PC-9 (cell line): ENCODE measurements around the gene TTLL8. TPM values are rescaled to one million over a fixed set of nuclear protein-coding genes. Genes with fewer than 3 reads are reported as not detected.
"Not testable (repeated sequence)": the region's sequence is repeated elsewhere in the genome, so short reads cannot be mapped to it uniquely, and the experiment has no call there.

Experiments
- BruUV-seq: library from RNA; stranded (reverse); fragments of 400-500 nt; replicated peaks from 2 replicates; lab custom pipeline; 2021; lab: Mats Ljungman, UMichigan
- CTCF ChIA-PET: fragments of 300-600 bp; sonication (Branson Sonifier 250); formaldehyde crosslinking; loops from one replicate; lab custom pipeline; 2022; ENCODE audit warnings: antibody characterized with exemption; lab: Charles Lee
- POLR2A ChIA-PET: fragments of 300-600 bp; sonication (Branson Sonifier 250); formaldehyde crosslinking; loops from one replicate; lab custom pipeline; 2022; ENCODE audit warnings: antibody characterized with exemption; ENCODE audit not compliant: unreplicated experiment; lab: Charles Lee
- DNase-seq, 2 experiments: peaks; one replicate each; pipeline versions ENCODE4 v3.0.0 to v3.0.0-alpha.2; 2015 to 2022; ENCODE audit warnings: mixed read lengths in 1 of 2
- H2AFZ ChIP-seq: fragments of 200-600 bp; sonication (generic); 2 replicates; pipeline ENCODE4 v1.8.1; 2017; ENCODE audit warnings: antibody characterized with exemption
- H3F3A ChIP-seq: fragments of 200-600 bp; sonication (generic); 2 replicates; pipeline ENCODE4 v1.8.1; 2017; ENCODE audit warnings: antibody characterized with exemption, mild to moderate bottlenecking, low read depth; ENCODE audit not compliant: insufficient read depth
- H3K27ac ChIP-seq: fragments of 200-600 bp; sonication (generic); 2 replicates; pipeline ENCODE4 v1.6.1; 2016; ENCODE audit warnings: mixed run types
- H3K27me3 ChIP-seq: fragments of 200-600 bp; sonication (generic); 2 replicates; pipeline ENCODE4 v1.6.1; 2016; ENCODE audit warnings: low read depth, mixed run types; ENCODE audit not compliant: insufficient read depth
- H3K36me3 ChIP-seq: fragments of 200-600 bp; sonication (generic); 2 replicates; pipeline ENCODE4 v1.6.1; 2016; ENCODE audit warnings: low read depth, mixed run types
- H3K4me1 ChIP-seq: fragments of 200-600 bp; sonication (generic); replicated peaks from 2 replicates; pipeline ENCODE4 v1.6.1; 2016; ENCODE audit warnings: mixed run types; ENCODE audit not compliant: insufficient read depth
- H3K4me2 ChIP-seq: fragments of 200-600 bp; sonication (generic); 2 replicates; pipeline ENCODE4 v1.6.1; 2017; ENCODE audit warnings: mixed run types
- H3K4me3 ChIP-seq: fragments of 200-600 bp; sonication (generic); 2 replicates; pipeline ENCODE4 v1.6.1; 2016; ENCODE audit warnings: mixed run types
- H3K79me2 ChIP-seq: fragments of 200-600 bp; sonication (generic); 2 replicates; pipeline ENCODE4 v1.6.1; 2017; ENCODE audit warnings: low read depth, mixed run types
- H3K9me2 ChIP-seq: fragments of 200-600 bp; sonication (generic); 2 replicates; pipeline ENCODE4 v1.8.1; 2017; ENCODE audit warnings: mild to moderate bottlenecking; ENCODE audit not compliant: insufficient read depth
- H3K9me3 ChIP-seq: fragments of 200-600 bp; sonication (generic); 2 replicates; pipeline ENCODE4 v1.8.1; 2016; ENCODE audit warnings: low read depth; ENCODE audit not compliant: insufficient read depth
- H4K20me1 ChIP-seq: fragments of 200-600 bp; sonication (generic); 2 replicates; pipeline ENCODE4 v1.8.1; 2017; ENCODE audit not compliant: insufficient read depth
- EZH2 ChIP-seq: fragments of 200-600 bp; sonication (generic); IDR thresholded peaks from 2 replicates; pipeline ENCODE4 v1.8.0; 2017; ENCODE audit warnings: antibody characterized with exemption, low read depth
- intact Hi-C: fragments of 100-400 bp; cut with micrococcal nuclease; formaldehyde crosslinking; loops from one replicate; pipeline ENCODE4 v1.10.0; 2022; ENCODE audit not compliant: unreplicated experiment
- total RNA-seq: library from RNA; stranded (reverse); gene quantifications from 2 replicates; pipeline ENCODE4 v1.2.3, GENCODE V29; 2021
- TF ChIP-seq, protein P1 (sequence below): fragments of 200-600 bp; sonication (generic); conservative IDR thresholded peaks from 2 replicates; pipeline ENCODE4 v1.6.1; 2017; ENCODE audit warnings: mixed run types, antibody characterized with exemption, mild to moderate bottlenecking, moderate library complexity

TTLL8 gene
- total RNA-seq, 1 experiment from 2014 or later: not detected

DNA sequence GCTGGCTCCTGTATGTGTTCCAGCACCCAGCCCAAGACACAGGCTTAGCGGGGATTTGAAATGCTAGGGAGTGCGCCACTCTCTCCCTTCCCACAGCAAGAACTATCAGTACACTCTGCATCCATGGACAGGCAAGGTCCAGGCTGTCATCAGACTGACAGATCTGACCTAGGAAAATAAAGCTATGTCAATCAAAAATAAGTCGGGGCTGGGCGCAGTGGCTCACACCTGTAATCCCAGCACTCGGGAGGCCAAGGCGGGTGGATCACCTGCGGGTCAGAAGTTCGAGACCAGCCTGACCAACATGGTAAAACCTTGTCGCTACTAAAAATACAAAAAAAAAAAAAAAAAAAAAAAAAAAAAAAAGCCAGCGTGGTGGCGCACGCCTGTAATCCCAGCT, 30.0 kb upstream of the TTLL8 start:
- POLR2A ChIA-PET: no interaction called here
- CTCF ChIA-PET: no interaction called here
- Histone ChIP-seq H3K4me3 (no peak overlapping the region), H3K4me2 (no peak overlapping the region), H4K20me1 (no peaks in the 10 kb centered on the region), H2AFZ (no peak overlapping the region), H3F3A (no peaks in the 10 kb centered on the region), H3K27me3 (peaks cover 41% of the 10 kb centered on the region), H3K9me3 (no peaks in the 10 kb centered on the region), H3K9me2 (no peaks in the 10 kb centered on the region), H3K79me2 (no peaks in the 10 kb centered on the region), H3K36me3 (no peaks in the 10 kb centered on the region), H3K27ac (no peak overlapping the region), H3K4me1 (no peaks in the 10 kb centered on the region)
- intact Hi-C loops: no loop called here
- BruUV-seq: no TSS peak
- DNase-seq: no peak
- no peak for TF ChIP-seq EZH2
- TF ChIP-seq, protein P1, sequence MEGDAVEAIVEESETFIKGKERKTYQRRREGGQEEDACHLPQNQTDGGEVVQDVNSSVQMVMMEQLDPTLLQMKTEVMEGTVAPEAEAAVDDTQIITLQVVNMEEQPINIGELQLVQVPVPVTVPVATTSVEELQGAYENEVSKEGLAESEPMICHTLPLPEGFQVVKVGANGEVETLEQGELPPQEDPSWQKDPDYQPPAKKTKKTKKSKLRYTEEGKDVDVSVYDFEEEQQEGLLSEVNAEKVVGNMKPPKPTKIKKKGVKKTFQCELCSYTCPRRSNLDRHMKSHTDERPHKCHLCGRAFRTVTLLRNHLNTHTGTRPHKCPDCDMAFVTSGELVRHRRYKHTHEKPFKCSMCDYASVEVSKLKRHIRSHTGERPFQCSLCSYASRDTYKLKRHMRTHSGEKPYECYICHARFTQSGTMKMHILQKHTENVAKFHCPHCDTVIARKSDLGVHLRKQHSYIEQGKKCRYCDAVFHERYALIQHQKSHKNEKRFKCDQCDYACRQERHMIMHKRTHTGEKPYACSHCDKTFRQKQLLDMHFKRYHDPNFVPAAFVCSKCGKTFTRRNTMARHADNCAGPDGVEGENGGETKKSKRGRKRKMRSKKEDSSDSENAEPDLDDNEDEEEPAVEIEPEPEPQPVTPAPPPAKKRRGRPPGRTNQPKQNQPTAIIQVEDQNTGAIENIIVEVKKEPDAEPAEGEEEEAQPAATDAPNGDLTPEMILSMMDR: no peak

DNA sequence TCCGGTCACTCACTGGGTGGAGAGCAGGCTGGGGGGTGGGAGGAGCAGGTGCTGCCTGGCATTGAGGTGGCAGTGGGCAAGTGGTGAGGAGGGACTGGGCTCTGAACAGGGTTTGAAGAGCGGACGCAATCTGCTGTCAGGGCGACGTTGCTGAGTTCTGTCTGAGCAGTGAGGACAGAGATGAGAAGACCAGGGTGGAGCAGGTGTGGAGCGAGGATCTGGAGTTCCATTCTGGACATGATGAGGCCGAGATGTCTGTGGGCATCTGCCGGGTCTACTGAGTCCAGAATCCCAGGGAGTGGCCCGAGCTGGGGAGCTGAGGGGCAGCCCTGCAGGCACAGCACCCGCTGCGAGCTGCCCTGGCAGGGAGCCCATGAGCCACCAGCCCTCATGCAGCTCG, 29.5 kb upstream of the TTLL8 start:
- Histone ChIP-seq H3K9me2 (no peaks in the 10 kb centered on the region), H3K4me3 (no peak overlapping the region), H3F3A (no peaks in the 10 kb centered on the region), H3K27me3 (peaks cover 37% of the 10 kb centered on the region), H3K4me1 (no peaks in the 10 kb centered on the region), H3K4me2 (no peak overlapping the region), H4K20me1 (no peaks in the 10 kb centered on the region), H3K79me2 (no peaks in the 10 kb centered on the region), H3K36me3 (no peaks in the 10 kb centered on the region), H3K9me3 (no peaks in the 10 kb centered on the region), H3K27ac (no peak overlapping the region), H2AFZ (no peak overlapping the region)
- BruUV-seq: no TSS peak
- TF ChIP-seq, protein P1: no peak
- no peak for TF ChIP-seq EZH2
- CTCF ChIA-PET: no interaction called here
- intact Hi-C loops: no loop called here
- no peak for DNase-seq
- POLR2A ChIA-PET: no interaction called here

DNA sequence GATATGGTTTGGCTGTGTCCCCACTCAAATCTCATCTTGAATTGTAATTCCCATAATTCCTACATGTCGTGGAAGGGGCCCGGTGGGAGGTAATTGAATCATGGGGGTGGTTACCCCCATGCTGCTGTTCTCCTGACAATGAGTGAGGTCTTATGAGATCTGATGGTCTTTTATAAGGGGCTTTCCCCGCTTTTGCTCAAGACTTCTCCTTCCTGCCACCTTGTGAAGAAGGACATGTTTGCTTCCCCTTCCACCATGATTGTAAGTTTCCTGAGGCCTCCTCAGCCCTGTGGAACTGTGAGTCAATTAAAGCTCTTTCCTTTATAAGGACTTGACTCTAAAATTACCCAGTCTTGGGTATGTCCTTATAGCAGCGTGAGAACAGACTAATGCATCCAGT, 28.9 kb upstream of the TTLL8 start:
- H3K9me2 ChIP-seq, H3K79me2 ChIP-seq, POLR2A ChIA-PET, BruUV-seq, DNase-seq, H2AFZ ChIP-seq, H3K4me2 ChIP-seq, H3K4me3 ChIP-seq, H3K36me3 ChIP-seq, H3K27ac ChIP-seq, intact Hi-C loops, CTCF ChIA-PET, H3K4me1 ChIP-seq, H3K9me3 ChIP-seq, H4K20me1 ChIP-seq, H3F3A ChIP-seq: not testable (repeated sequence)
- peaks cover 30% of the 10 kb centered on the region for H3K27me3 ChIP-seq

DNA sequence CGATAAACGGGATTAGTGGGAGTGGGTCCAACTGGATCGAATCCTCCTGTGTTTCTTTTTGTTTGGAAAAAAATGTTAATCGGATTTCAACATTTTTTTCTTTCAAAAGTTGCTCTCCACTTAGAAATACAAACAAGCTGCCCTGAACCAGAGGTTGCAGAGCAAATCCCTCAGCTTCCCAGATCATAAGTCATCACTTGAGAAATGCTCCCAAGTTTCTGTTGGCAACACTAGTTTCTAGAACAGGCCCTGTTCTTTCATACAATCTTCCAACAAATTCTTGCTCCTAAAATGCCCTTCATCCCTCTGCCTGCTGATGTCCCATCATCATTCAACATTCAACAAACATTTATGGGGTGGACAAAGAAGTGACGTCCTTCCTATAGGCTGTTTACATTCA, 28.4 kb upstream of the TTLL8 start:
- BruUV-seq: no TSS peak
- H3K27ac ChIP-seq: no peak overlapping the region
- intact Hi-C loops: no loop called here
- H3K4me1 ChIP-seq: no peaks in the 10 kb centered on the region
- no peak overlapping the region for H2AFZ ChIP-seq
- CTCF ChIA-PET: no interaction called here
- no peak overlapping the region for H3K4me3 ChIP-seq
- H3K9me2 ChIP-seq: no peaks in the 10 kb centered on the region
- H3K27me3 ChIP-seq: peaks cover 25% of the 10 kb centered on the region
- no peak overlapping the region for H3K4me2 ChIP-seq
- H4K20me1 ChIP-seq: no peaks in the 10 kb centered on the region
- TF ChIP-seq EZH2: no peak
- TF ChIP-seq, protein P1: no peak
- no peaks in the 10 kb centered on the region for H3K79me2 ChIP-seq
- POLR2A ChIA-PET: no interaction called here
- H3K9me3 ChIP-seq: no peaks in the 10 kb centered on the region
- no peaks in the 10 kb centered on the region for H3F3A ChIP-seq
- no peak for DNase-seq
- no peaks in the 10 kb centered on the region for H3K36me3 ChIP-seq
